NCI-H1436 (cell line): ENCODE results near the gene AMDHD2.
"Not testable (repeated sequence)": the region's sequence is repeated elsewhere in the genome, so short reads cannot be mapped to it uniquely, and the experiment has no call there.

Source experiments
- DNase-seq: peaks from one replicate; lab custom pipeline; 2025; lab: John Stamatoyannopoulos, UW

Gene AMDHD2

GRCh38 chr16:2517954-2518605, 2.1 kb upstream of the AMDHD2 start:
- DNase-seq: no peak

GRCh38 chr16:2518823-2519710, 1.1 kb upstream of the AMDHD2 start:
- no peak for DNase-seq

- DNase-seq: no peak
These were observed 475 bp upstream of the AMDHD2 start for GRCh38 chr16:2519711-2520080.

GRCh38 chr16:2520784-2521531, 787 bp downstream of the AMDHD2 start:
- no peak for DNase-seq

DNA sequence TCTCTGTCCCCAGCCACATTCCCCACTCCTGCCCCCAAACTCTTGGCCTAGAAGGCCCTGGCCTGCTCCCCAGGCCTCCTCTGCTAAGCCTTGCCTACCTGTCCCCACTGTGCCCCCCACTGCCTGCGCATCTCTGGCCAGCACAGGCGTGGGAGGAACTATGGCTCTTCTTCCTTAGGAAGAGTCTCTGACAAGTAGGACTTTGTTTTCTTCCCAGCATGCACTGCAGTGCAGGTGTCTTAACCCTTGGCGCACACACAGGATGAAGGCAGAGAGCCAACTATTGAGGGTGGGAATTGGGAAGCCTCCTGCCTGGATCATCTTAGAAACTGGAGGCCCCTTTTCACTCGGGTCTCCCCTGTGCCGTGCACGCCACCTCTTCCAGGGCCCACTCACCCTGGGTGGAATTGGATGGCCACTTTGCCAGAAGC, 3.6 kb downstream of the AMDHD2 start:
- no peak for DNase-seq

- no peak for DNase-seq
These were observed 4.3 kb downstream of the AMDHD2 start for GRCh38 chr16:2524339-2524938.

GRCh38 chr16:2526135-2526534, 6.0 kb downstream of the AMDHD2 start:
- DNase-seq: no peak

- no peak for DNase-seq
These were observed 7.1 kb downstream of the AMDHD2 start for GRCh38 chr16:2527071-2527783.

DNA sequence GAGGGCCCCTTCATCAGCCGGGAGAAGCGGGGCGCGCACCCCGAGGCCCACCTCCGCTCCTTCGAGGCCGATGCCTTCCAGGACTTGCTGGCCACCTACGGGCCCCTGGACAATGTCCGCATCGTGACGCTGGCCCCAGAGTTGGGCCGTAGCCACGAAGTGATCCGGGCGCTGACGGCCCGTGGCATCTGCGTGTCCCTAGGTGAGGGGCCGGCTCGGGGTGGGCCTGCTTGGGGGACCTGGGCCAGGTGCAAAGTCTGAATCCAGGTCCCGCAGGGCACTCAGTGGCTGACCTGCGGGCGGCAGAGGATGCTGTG, 7.6 kb downstream of the AMDHD2 start:
- DNase-seq: no peak

GRCh38 chr16:2528161-2529060, 8.2 kb downstream of the AMDHD2 start:
- DNase-seq: no peak

DNA sequence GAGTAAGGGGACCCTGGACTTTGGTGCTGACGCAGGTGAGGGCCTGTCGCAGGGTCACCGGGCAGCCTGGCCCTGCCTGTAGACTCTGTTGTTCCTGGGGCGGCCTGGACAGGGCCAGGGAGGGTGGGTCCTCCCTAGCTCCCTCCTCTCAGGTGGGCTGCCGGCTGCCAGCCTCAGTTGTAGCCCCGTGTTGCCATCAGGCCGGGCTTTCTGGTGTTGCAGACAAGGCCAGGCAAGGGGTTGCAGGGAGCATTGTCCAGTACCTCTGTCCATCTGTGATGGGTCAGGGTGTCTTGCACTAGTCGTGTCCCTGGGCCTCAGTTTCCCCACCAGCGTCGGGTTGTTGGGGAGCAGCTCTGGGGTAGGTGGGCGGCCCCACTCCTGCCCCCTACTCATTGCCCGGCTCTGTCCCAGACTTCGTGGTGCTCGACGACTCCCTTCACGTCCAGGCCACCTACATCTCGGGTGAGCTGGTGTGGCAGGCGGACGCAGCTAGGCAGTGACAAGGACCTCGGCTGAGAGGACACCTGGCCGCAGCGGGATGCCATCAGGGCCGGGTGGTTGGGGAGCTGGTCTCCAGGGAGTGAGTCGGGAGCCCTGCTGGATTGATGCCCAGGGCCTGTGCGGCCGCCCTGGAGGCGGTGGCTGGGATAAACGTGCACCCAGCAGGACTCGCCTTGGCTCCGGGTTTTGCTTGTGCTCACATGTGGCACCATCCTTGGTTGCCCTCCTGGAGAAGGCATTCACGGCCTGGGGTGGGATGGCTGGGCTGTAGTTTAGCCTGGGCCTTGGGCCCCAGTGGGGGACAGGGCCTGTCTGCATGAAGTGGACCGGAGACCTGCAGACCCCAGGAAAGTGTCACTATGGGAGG, 9.1 kb downstream of the AMDHD2 start:
- no peak for DNase-seq

DNA sequence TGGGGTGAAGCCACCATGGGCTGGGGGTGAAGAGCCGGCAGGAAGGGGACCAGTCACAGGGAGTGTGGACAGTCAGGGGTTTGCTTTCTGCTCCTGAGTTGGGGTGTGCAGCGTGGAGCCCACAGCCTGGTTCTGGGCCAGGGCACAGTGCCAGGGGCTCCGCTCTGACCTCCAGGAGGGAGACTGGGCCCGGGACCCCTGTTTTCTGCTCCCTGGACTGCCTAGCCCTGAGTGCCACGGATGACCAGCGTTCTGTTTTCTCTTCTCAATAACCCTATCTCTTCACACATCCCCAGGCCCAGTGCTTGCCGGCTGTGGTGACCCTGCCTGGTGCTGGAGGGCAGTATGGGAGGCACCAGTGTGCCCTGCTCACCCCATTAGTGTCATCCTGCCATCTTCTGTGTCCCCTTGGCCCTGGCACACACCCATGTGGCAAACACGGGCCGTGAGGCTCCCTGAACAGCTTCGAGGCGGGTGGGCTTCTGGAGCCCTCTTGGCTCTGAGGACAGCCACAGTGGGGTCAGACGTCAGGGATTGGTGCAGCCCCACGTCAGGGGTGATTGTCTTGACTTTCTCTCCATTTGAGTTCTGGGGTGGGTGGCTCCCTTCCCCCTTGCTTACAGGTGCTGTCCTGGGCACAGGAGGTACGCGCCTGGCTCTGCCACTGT, 9.9 kb downstream of the AMDHD2 start:
- DNase-seq: no peak

- no peak for DNase-seq
These were observed 10.6 kb downstream of the AMDHD2 start for GRCh38 chr16:2530629-2531318.

DNA sequence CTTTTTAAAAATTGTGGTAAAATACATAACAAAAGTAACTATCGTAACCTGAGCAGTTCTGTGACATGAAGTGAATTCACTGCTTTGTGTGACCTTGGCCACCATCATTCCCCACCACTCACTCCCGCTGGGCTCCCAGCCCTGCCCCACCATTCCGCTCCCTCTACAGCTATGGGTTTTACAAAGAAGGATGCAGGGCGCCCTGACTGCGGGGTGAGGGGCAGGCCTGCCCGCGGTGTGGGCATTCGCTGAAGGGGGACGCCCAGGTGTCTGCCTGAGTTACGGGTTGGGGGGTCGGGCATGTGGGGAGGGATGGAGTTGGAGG, 11.2 kb downstream of the AMDHD2 start, which contains the start of gene CEMP1:
Gene CEMP1 (minus strand): TSS at position 38 of the 325 bp plus-strand sequence. CDS start 335 bp downstream, outside the sequence.
- no peak for DNase-seq

GRCh38 chr16:2531696-2532493, 11.7 kb downstream of the AMDHD2 start:
- DNase-seq: peak; percentile 97

DNA sequence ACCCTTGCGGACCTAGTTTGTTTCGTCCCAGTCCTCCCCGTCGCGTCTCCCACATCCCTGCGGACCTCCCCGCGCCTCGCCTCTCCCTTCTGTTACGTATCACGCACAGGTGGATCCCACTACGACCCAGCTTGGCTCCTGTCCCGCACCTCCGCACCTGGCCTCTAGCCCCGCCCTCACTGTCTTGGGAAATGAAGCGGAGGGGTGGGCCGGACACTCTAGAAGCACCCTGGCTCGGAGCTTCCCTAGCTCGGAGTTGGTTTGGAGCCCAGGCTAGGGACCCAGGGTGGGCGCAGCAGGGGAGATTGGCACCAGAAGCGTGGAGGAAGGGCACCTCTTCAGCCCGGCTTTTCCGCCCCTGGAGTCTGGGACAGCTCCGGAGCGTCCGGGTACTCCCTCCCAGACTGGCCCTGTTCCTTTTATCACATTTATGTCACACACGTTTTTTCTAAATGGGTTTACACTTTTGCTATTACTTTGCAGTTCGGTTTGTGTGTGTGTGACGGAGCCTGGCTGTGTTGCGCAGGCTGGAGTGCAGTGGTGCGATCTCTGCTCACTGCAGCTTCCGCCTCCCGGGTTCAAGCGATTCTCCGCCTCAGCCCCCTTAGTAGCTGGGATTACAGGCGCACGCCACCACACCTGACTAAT, 12.4 kb downstream of the AMDHD2 start:
- peak; percentile 69 for DNase-seq

GRCh38 chr16:2533142-2533755, 13.1 kb downstream of the AMDHD2 start:
- DNase-seq: not testable (repeated sequence)
